ENCODE data around the gene TMEM198. TPM values are rescaled to one million over a fixed set of nuclear protein-coding genes. Genes with fewer than 3 reads are reported as not detected.

TMEM198 gene
- total RNA-seq, 1 experiment from 2014 or later = 2.3 TPM

GRCh38 chr2:219592736-219593135 lies 48.9 kb downstream of the TMEM198 start:
- DNase-seq (ENCODE audit: low read depth, low spot score) (no peak), ATAC-seq (no peak)
- ChIA-PET CTCF (no interaction called here), POLR2A (interaction anchor here (0.5 kb wide), 1 partner anchor 9 kb away, joined by 3 read pairs; no protein-coding TSS in a partner anchor)
- in situ Hi-C loops (cut with HindIII; ENCODE audit: low pct_unique_long_range_greater_than_20kb, low sequenced_read_pairs) (no loop called here), intact Hi-C loops (cut with micrococcal nuclease; ENCODE audit: unreplicated experiment) (no loop called here)
- Histone ChIP-seq H3K27me3 (ENCODE audit: control insufficient read depth, insufficient read depth, low read length) (no peaks in the 10 kb centered on the region), H3K4me3 (ENCODE audit: low read depth in 2 of 2, low read length in 2 of 2) (no peak overlapping the region), H3K4me1 (ENCODE audit: control insufficient read depth, insufficient read depth, low read length) (0 out of 2 replicates have a peak, but pooled peaks cover 3% of the 10 kb centered on the region), H3K9me3 (ENCODE audit: control insufficient read depth, insufficient read depth, low read depth, low read length) (no peaks in the 10 kb centered on the region), H3K27ac (ENCODE audit: low read length) (no peak overlapping the region), H3K36me3 (ENCODE audit: control insufficient read depth, insufficient read depth, low read length) (no peaks in the 10 kb centered on the region)
- TF ChIP-seq CTCF (IDR thresholded peaks at IDR 0.05) (no peak), TCF7L2 (IDR thresholded peaks at IDR 0.05; ENCODE audit: low read depth, low read length) (no peak), SIN3A (IDR thresholded peaks at IDR 0.05; ENCODE audit: borderline replicate concordance, insufficient read depth, low read depth, low read length) (no peak), REST (IDR thresholded peaks at IDR 0.05; ENCODE audit: insufficient read depth in 1 of 2, low read depth in 2 of 2, low read length in 1 of 2) (no peak), POLR2AphosphoS5 (IDR thresholded peaks at IDR 0.05; ENCODE audit: low read depth, low read length) (no peak)
- BruUV-seq (replicated peaks) = no TSS peak

- ChIA-PET POLR2A (interaction anchor here (0.5 kb wide), 1 partner anchor 9 kb away, joined by 3 read pairs; no protein-coding TSS in a partner anchor), CTCF (no interaction called here)
- Histone ChIP-seq H3K4me1 (ENCODE audit: control insufficient read depth, insufficient read depth, low read length) (0 out of 2 replicates have a peak, but pooled peaks cover 3% of the 10 kb centered on the region), H3K27ac (ENCODE audit: low read length) (no peak overlapping the region), H3K36me3 (ENCODE audit: control insufficient read depth, insufficient read depth, low read length) (no peaks in the 10 kb centered on the region), H3K9me3 (ENCODE audit: control insufficient read depth, insufficient read depth, low read depth, low read length) (no peaks in the 10 kb centered on the region), H3K27me3 (ENCODE audit: control insufficient read depth, insufficient read depth, low read length) (no peaks in the 10 kb centered on the region), H3K4me3 (ENCODE audit: low read depth in 2 of 2, low read length in 2 of 2) (no peak overlapping the region)
- TF ChIP-seq TCF7L2 (IDR thresholded peaks at IDR 0.05; ENCODE audit: low read depth, low read length) = no peak
- no peak for TF ChIP-seq REST (IDR thresholded peaks at IDR 0.05; ENCODE audit: insufficient read depth in 1 of 2, low read depth in 2 of 2, low read length in 1 of 2)
- TF ChIP-seq CTCF (IDR thresholded peaks at IDR 0.05) = no peak
- no peak for TF ChIP-seq POLR2AphosphoS5 (IDR thresholded peaks at IDR 0.05; ENCODE audit: low read depth, low read length)
- TF ChIP-seq SIN3A (IDR thresholded peaks at IDR 0.05; ENCODE audit: borderline replicate concordance, insufficient read depth, low read depth, low read length) = no peak
- intact Hi-C loops (cut with micrococcal nuclease; ENCODE audit: unreplicated experiment) (no loop called here), in situ Hi-C loops (cut with HindIII; ENCODE audit: low pct_unique_long_range_greater_than_20kb, low sequenced_read_pairs) (no loop called here)
- no TSS peak for BruUV-seq (replicated peaks)
- no peak for DNase-seq (ENCODE audit: low read depth, low spot score)
- no peak for ATAC-seq
Measured at GRCh38 chr2:219593154-219593553, 49.3 kb downstream of the TMEM198 start.
